Subcutaneous abdominal adipose tissue (tissue), 5 donors: ENCODE data around the gene BCL7C.
A peak's percentile ranks its signal among the peaks of the same experiment; 100 is the strongest.

Source experiments
- H3K27ac ChIP-seq: one replicate; pipeline ENCODE4 v1.7.0; 2013; ENCODE audit warnings: low read depth, mild to moderate bottlenecking, inconsistent platforms, low read length, moderate library complexity
- H3K27me3 ChIP-seq, 5 donors: one replicate each; pipeline ENCODE4 v1.7.0; 2013; ENCODE audit warnings: low read length in 5 of 5, inconsistent platforms in 1 of 5; ENCODE audit not compliant: control insufficient read depth in 5 of 5, insufficient read depth in 4 of 5
- H3K36me3 ChIP-seq, 5 donors: one replicate each; pipeline ENCODE4 v1.7.0; 2013; ENCODE audit warnings: low read length in 5 of 5; ENCODE audit not compliant: control insufficient read depth in 5 of 5, insufficient read depth in 5 of 5
- H3K4me1 ChIP-seq, 5 donors: one replicate each; pipeline ENCODE4 v1.7.0; 2013; ENCODE audit warnings: low read length in 5 of 5, mild to moderate bottlenecking in 3 of 5, moderate library complexity in 1 of 5; ENCODE audit not compliant: control insufficient read depth in 5 of 5, insufficient read depth in 5 of 5
- H3K4me3 ChIP-seq, 5 donors: one replicate each; pipeline ENCODE4 v1.7.0; 2013; ENCODE audit warnings: low read length in 5 of 5, low read depth in 1 of 5
- H3K9ac ChIP-seq, 5 donors: one replicate each; pipeline ENCODE4 v1.7.0; 2013; ENCODE audit warnings: low read length in 5 of 5, mild to moderate bottlenecking in 4 of 5, moderate library complexity in 3 of 5
- H3K9me3 ChIP-seq, 5 donors: one replicate each; pipeline ENCODE4 v1.7.0; 2013; ENCODE audit warnings: low read length in 5 of 5; ENCODE audit not compliant: control insufficient read depth in 5 of 5
- donor health status: healthy.
- donor health status: healthy.
- donor health status: healthy.
- donor health status: healthy.
- donor health status: healthy.

The BCL7C gene

GRCh38 chr16:30907064-30907463, 13.2 kb upstream of the BCL7C start:
- Histone ChIP-seq H3K4me3 (no peak overlapping the region), H3K9me3 (no peaks in the 10 kb centered on the region), H3K36me3 (peaks cover 0 to 3% (median 0%) of the 10 kb centered on the region in 5 donors), H3K9ac (no peak overlapping the region), H3K27ac (no peak overlapping the region), H3K4me1 (peaks cover 2 to 25% (median 20%) of the 10 kb centered on the region in 5 donors), H3K27me3 (peaks cover 0 to 5% (median 0%) of the 10 kb centered on the region in 5 donors)

GRCh38 chr16:30904114-30904780, 10.4 kb upstream of the BCL7C start:
- no peaks in the 10 kb centered on the region for H3K27me3 ChIP-seq
- H3K4me3 ChIP-seq: peak overlapping the region in 4 of 5 donors; percentile 4 to 27 (median 26)
- peaks cover 0 to 3% (median 0%) of the 10 kb centered on the region in 5 donors for H3K36me3 ChIP-seq
- peaks cover 2 to 35% (median 30%) of the 10 kb centered on the region in 5 donors for H3K4me1 ChIP-seq
- no peaks in the 10 kb centered on the region for H3K9me3 ChIP-seq
- H3K27ac ChIP-seq: peak overlapping the region; percentile 76
- H3K9ac ChIP-seq: no peak overlapping the region

- H3K36me3 ChIP-seq: peaks cover 0 to 3% (median 0%) of the 10 kb centered on the region in 5 donors
- H3K4me3 ChIP-seq: peak overlapping the region in 4 of 5 donors; percentile 4 to 27 (median 26)
- H3K9ac ChIP-seq: no peak overlapping the region
- no peaks in the 10 kb centered on the region for H3K9me3 ChIP-seq
- peak overlapping the region; percentile 76 for H3K27ac ChIP-seq
- no peaks in the 10 kb centered on the region for H3K27me3 ChIP-seq
- peaks cover 2 to 35% (median 30%) of the 10 kb centered on the region in 5 donors for H3K4me1 ChIP-seq
Measured at GRCh38 chr16:30903596-30903995, 9.7 kb upstream of the BCL7C start.

- H3K27ac ChIP-seq: peak overlapping the region; percentile 70
- H3K36me3 ChIP-seq: peaks cover 0 to 3% (median 0%) of the 10 kb centered on the region in 5 donors
- peak overlapping the region; percentile 27 to 79 (median 67) for H3K4me3 ChIP-seq
- no peaks in the 10 kb centered on the region for H3K27me3 ChIP-seq
- peaks cover 2 to 35% (median 30%) of the 10 kb centered on the region in 5 donors for H3K4me1 ChIP-seq
- H3K9me3 ChIP-seq: no peaks in the 10 kb centered on the region
- peak overlapping the region; percentile 38 to 76 (median 68) for H3K9ac ChIP-seq
Measured at GRCh38 chr16:30903002-30903401, 9.1 kb upstream of the BCL7C start.

- H3K4me1 ChIP-seq: peaks cover 2 to 36% (median 34%) of the 10 kb centered on the region in 5 donors
Measured at GRCh38 chr16:30902029-30902972, 8.4 kb upstream of the BCL7C start.

GRCh38 chr16:30901201-30902028, 7.5 kb upstream of the BCL7C start:
- Histone ChIP-seq H3K9me3 (no peaks in the 10 kb centered on the region), H3K4me3 (peak overlapping the region; percentile 59 to 79 (median 64)), H3K27me3 (no peaks in the 10 kb centered on the region), H3K9ac (peak overlapping the region in 4 of 5 donors; percentile 57 to 85 (median 66)), H3K4me1 (peaks cover 2 to 43% (median 40%) of the 10 kb centered on the region in 5 donors), H3K27ac (peak overlapping the region; percentile 46), H3K36me3 (no peaks in the 10 kb centered on the region)

More at GRCh38 chr16:30902029-30902972, 8.4 kb upstream of the BCL7C start:
- Histone ChIP-seq H3K4me3 (peak overlapping the region; percentile 62 to 79 (median 67)), H3K9ac (peak overlapping the region; percentile 38 to 85 (median 71)), H3K27me3 (no peaks in the 10 kb centered on the region), H3K27ac (peak overlapping the region; percentile 70), H3K9me3 (no peaks in the 10 kb centered on the region), H3K36me3 (peaks cover 0 to 3% (median 0%) of the 10 kb centered on the region in 5 donors)

- H3K27me3 ChIP-seq: no peaks in the 10 kb centered on the region
- H3K36me3 ChIP-seq: no peaks in the 10 kb centered on the region
- no peak overlapping the region for H3K4me3 ChIP-seq
- H3K9me3 ChIP-seq: no peaks in the 10 kb centered on the region
- peaks cover 2 to 52% (median 49%) of the 10 kb centered on the region in 5 donors for H3K4me1 ChIP-seq
- no peak overlapping the region for H3K9ac ChIP-seq
- H3K27ac ChIP-seq: no peak overlapping the region
Measured at GRCh38 chr16:30900588-30900987, 6.7 kb upstream of the BCL7C start.

GRCh38 chr16:30899794-30900193, 5.9 kb upstream of the BCL7C start:
- no peaks in the 10 kb centered on the region for H3K27me3 ChIP-seq
- H3K4me3 ChIP-seq: no peak overlapping the region
- no peak overlapping the region for H3K27ac ChIP-seq
- no peaks in the 10 kb centered on the region for H3K9me3 ChIP-seq
- no peak overlapping the region for H3K9ac ChIP-seq
- no peaks in the 10 kb centered on the region for H3K36me3 ChIP-seq
- peaks cover 2 to 58% (median 53%) of the 10 kb centered on the region in 5 donors for H3K4me1 ChIP-seq
